CD14-positive monocyte (primary cell): ENCODE results near the gene ZFYVE28. TPM values are rescaled to one million over a fixed set of nuclear protein-coding genes. Genes with fewer than 3 reads are reported as not detected.
A peak's percentile ranks its signal among the peaks of the same experiment; 100 is the strongest.

Experiments used
- DNase-seq, 3 donors: peaks; one replicate each; pipeline ENCODE4 v3.0.0-alpha.2; 2011 to 2022
- H2AFZ ChIP-seq: 2 replicates; pipeline ENCODE4 v1.6.0; 2012; ENCODE audit warnings: mild to moderate bottlenecking, low read depth, low read length, inconsistent platforms; ENCODE audit not compliant: insufficient read depth, poor library complexity, severe bottlenecking
- H3K27ac ChIP-seq, 2 donors: 1 replicate in 1 of 2; 2 replicates in 1 of 2; pipeline ENCODE4 v1.5.1; 2012 to 2013; ENCODE audit warnings: low read length in 2 of 2, control low read depth in 1 of 2, inconsistent platforms in 1 of 2, low read depth in 1 of 2, mild to moderate bottlenecking in 1 of 2
- H3K27me3 ChIP-seq, 2 donors: one replicate each; pipeline versions ENCODE4 v1.6.0 to v1.6.1; 2011 to 2013; ENCODE audit warnings: low read length in 2 of 2; ENCODE audit not compliant: control insufficient read depth in 2 of 2, insufficient read depth in 2 of 2
- H3K36me3 ChIP-seq, 2 donors: replicated peaks in 1 of 2; 1 replicate in 1 of 2; 2 replicates in 1 of 2; pipeline versions ENCODE4 v1.5.1 to v1.6.1; 2012 to 2013; ENCODE audit warnings: low read length in 2 of 2, control low read depth in 1 of 2, inconsistent platforms in 1 of 2, mild to moderate bottlenecking in 1 of 2; ENCODE audit not compliant: insufficient read depth in 2 of 2, control insufficient read depth in 1 of 2
- H3K4me1 ChIP-seq, 2 donors: 1 replicate in 1 of 2; 2 replicates in 1 of 2; pipeline versions ENCODE4 v1.5.1 to v1.6.1; 2012 to 2013; ENCODE audit warnings: low read length in 2 of 2, control low read depth in 1 of 2, inconsistent platforms in 1 of 2, mild to moderate bottlenecking in 1 of 2, moderate library complexity in 1 of 2; ENCODE audit not compliant: insufficient read depth in 2 of 2, control insufficient read depth in 1 of 2
- H3K4me2 ChIP-seq: replicated peaks from 2 replicates; pipeline ENCODE3; 2012; ENCODE audit warnings: low read length, moderate library complexity, mild to moderate bottlenecking; ENCODE audit not compliant: poor library complexity, severe bottlenecking; ENCODE audit errors: extremely low read depth
- H3K4me3 ChIP-seq, 3 experiments: fragments of 200-600 bp in 1 of 3; sonication (generic) in 1 of 3; replicated peaks in 1 of 3; 1 replicate in 2 of 3; 2 replicates in 1 of 3; pipeline ENCODE4 v1.5.1; 2011 to 2013; ENCODE audit warnings: low read length in 3 of 3, mild to moderate bottlenecking in 3 of 3, control low read depth in 2 of 3, low read depth in 2 of 3, inconsistent platforms in 1 of 3, moderate library complexity in 1 of 3
- H3K79me2 ChIP-seq: 2 replicates; pipeline ENCODE4 v1.6.0; 2012; ENCODE audit warnings: mild to moderate bottlenecking, control low read depth, inconsistent platforms, low read length, moderate library complexity; ENCODE audit not compliant: insufficient read depth
- H3K9ac ChIP-seq: 2 replicates; pipeline ENCODE4 v1.6.0; 2017; ENCODE audit warnings: low read length, mild to moderate bottlenecking; ENCODE audit not compliant: insufficient read depth, poor library complexity, severe bottlenecking
- H3K9me3 ChIP-seq, 2 donors: replicated peaks in 1 of 2; 1 replicate in 1 of 2; 2 replicates in 1 of 2; pipeline versions ENCODE4 v1.5.1 to v1.6.1; 2012 to 2013; ENCODE audit warnings: low read length in 2 of 2, control low read depth in 1 of 2; ENCODE audit not compliant: control insufficient read depth in 1 of 2, insufficient read depth in 1 of 2
- H4K20me1 ChIP-seq: 2 replicates; pipeline ENCODE4 v1.6.0; 2012; ENCODE audit warnings: mild to moderate bottlenecking, low read length, control low read depth, moderate library complexity; ENCODE audit not compliant: insufficient read depth
- H3K27ac Mint-ChIP-seq, 7 donors: one replicate each; pipeline ENCODE4 v1.8.0; 2020; ENCODE audit warnings: mild to moderate bottlenecking in 7 of 7, mixed read lengths in 7 of 7, moderate library complexity in 6 of 7, inconsistent platforms in 2 of 7
- H3K27me3 Mint-ChIP-seq, 3 donors: one replicate each; pipeline ENCODE4 v1.8.0; 2021 to 2022; ENCODE audit warnings: low read depth in 3 of 3, mild to moderate bottlenecking in 3 of 3, mixed read lengths in 3 of 3, moderate library complexity in 3 of 3, inconsistent platforms in 1 of 3
- H3K36me3 Mint-ChIP-seq, 2 donors: one replicate each; pipeline ENCODE4 v1.8.0; 2020; ENCODE audit warnings: mixed read lengths in 2 of 2, inconsistent platforms in 1 of 2, mild to moderate bottlenecking in 1 of 2
- H3K4me1 Mint-ChIP-seq: one replicate; pipeline ENCODE4 v1.8.0; 2020; ENCODE audit warnings: mild to moderate bottlenecking, mixed read lengths
- H3K4me3 Mint-ChIP-seq, 2 donors: one replicate each; pipeline ENCODE4 v1.8.0; 2020; ENCODE audit warnings: mild to moderate bottlenecking in 2 of 2, mixed read lengths in 2 of 2, moderate library complexity in 1 of 2
- H3K9me3 Mint-ChIP-seq, 7 donors: one replicate each; pipeline ENCODE4 v1.8.0; 2020 to 2022; ENCODE audit warnings: mixed read lengths in 7 of 7, mild to moderate bottlenecking in 6 of 7, moderate library complexity in 6 of 7, inconsistent platforms in 2 of 7
- CTCF ChIP-seq: fragments of 200-600 bp; IDR thresholded peaks from one replicate; pipeline ENCODE4 v1.8.0; 2022; ENCODE audit warnings: antibody characterized with exemption, mild to moderate bottlenecking
- WGBS: methylation state at CpG from one replicate; pipeline ENCODE4 v1.1.5; 2013; ENCODE audit warnings: missing lambda C conversion rate; ENCODE audit not compliant: insufficient coverage; 5-methylcytosine and 5-hydroxymethylcytosine counted together
- intact Hi-C, 2 donors: fragments of 100-400 bp; cut with micrococcal nuclease; formaldehyde crosslinking; loops; one replicate each; pipeline versions ENCODE4 v1.15.0 to v1.15.1; 2023
- polyA plus RNA-seq, 3 donors: library from polyadenylated mRNA; depleted of rRNA in 1 of 3; unstranded in 2 of 3; stranded (reverse) in 1 of 3; fragments of 300-500 nt in 2 of 3; fragments of >200 nt in 1 of 3; fragmentation: Illumina TruSeq in 2 of 3; gene quantifications; 1 replicate in 2 of 3; 2 replicates in 1 of 3; pipeline ENCODE4 v1.2.3, GENCODE V29; 2012 to 2021

The ZFYVE28 gene
- polyA plus RNA-seq, 3 donors = 1.0 to 4.4 (median 1.1) TPM

- Mint-ChIP-seq H3K9me3 (peaks cover 3 to 8% (median 6%) of the 10 kb centered on the region in 7 donors), H3K4me3 (peak overlapping the region; percentile 59 to 70), H3K27me3 (peaks cover 3 to 15% (median 10%) of the 10 kb centered on the region in 3 donors), H3K36me3 (no peaks in the 10 kb centered on the region), H3K27ac (no peak overlapping the region), H3K4me1 (peaks cover 9% of the 10 kb centered on the region)
- peak overlapping the region; percentile 46 for H2AFZ ChIP-seq
- no peaks in the 10 kb centered on the region for H3K36me3 ChIP-seq
- intact Hi-C loops = no loop called here
- H3K27ac ChIP-seq = no peak overlapping the region
- no peaks in the 10 kb centered on the region for H4K20me1 ChIP-seq
- 84% methylated on average over 14 of the region's 17 CpGs for WGBS
- H3K9ac ChIP-seq = peak overlapping the region; percentile 27
- no peaks in the 10 kb centered on the region for H3K27me3 ChIP-seq
- DNase-seq = peak in 1 of 3 donors; percentile 2
- H3K4me1 ChIP-seq = peaks cover 0 to 4% of the 10 kb centered on the region in 2 donors
- peak overlapping the region; percentile 0 to 55 (median 34) for H3K4me3 ChIP-seq
- H3K4me2 ChIP-seq = peak overlapping the region; percentile 56
- TF ChIP-seq CTCF = no peak
- peaks cover 5 to 8% of the 10 kb centered on the region in 2 donors for H3K9me3 ChIP-seq
- no peaks in the 10 kb centered on the region for H3K79me2 ChIP-seq
These were observed 54.3 kb downstream of the ZFYVE28 start for GRCh38 chr4:2363951-2364653.

- H3K79me2 ChIP-seq = no peaks in the 10 kb centered on the region
- Mint-ChIP-seq H3K27ac (peak overlapping the region in 2 of 7 donors; percentile 31 to 77), H3K36me3 (no peaks in the 10 kb centered on the region), H3K4me1 (peaks cover 9% of the 10 kb centered on the region), H3K4me3 (no peak overlapping the region), H3K27me3 (peaks cover 3 to 15% (median 8%) of the 10 kb centered on the region in 3 donors), H3K9me3 (peaks cover 0 to 4% (median 0%) of the 10 kb centered on the region in 7 donors)
- no peaks in the 10 kb centered on the region for H3K9me3 ChIP-seq
- WGBS = 79% methylated on average over 11 of the region's 12 CpGs
- no peak overlapping the region for H3K27ac ChIP-seq
- intact Hi-C loops = no loop called here
- peak in 2 of 3 donors; percentile 15 to 27 for DNase-seq
- H4K20me1 ChIP-seq = no peaks in the 10 kb centered on the region
- no peak overlapping the region for H3K9ac ChIP-seq
- TF ChIP-seq CTCF = no peak
- peaks cover 0 to 4% of the 10 kb centered on the region in 2 donors for H3K4me1 ChIP-seq
- no peak overlapping the region for H2AFZ ChIP-seq
- H3K27me3 ChIP-seq = no peaks in the 10 kb centered on the region
- no peak overlapping the region for H3K4me2 ChIP-seq
- H3K4me3 ChIP-seq = no peak overlapping the region
- H3K36me3 ChIP-seq = no peaks in the 10 kb centered on the region
These were observed 55.3 kb downstream of the ZFYVE28 start for GRCh38 chr4:2363056-2363721.
